Measurements from ENCODE around the gene SNX10. TPM values are rescaled to one million over a fixed set of nuclear protein-coding genes. Genes with fewer than 3 reads are reported as not detected.

The SNX10 gene
- total RNA-seq, 1 donor from 2014 or later, result 73.8 TPM

DNA sequence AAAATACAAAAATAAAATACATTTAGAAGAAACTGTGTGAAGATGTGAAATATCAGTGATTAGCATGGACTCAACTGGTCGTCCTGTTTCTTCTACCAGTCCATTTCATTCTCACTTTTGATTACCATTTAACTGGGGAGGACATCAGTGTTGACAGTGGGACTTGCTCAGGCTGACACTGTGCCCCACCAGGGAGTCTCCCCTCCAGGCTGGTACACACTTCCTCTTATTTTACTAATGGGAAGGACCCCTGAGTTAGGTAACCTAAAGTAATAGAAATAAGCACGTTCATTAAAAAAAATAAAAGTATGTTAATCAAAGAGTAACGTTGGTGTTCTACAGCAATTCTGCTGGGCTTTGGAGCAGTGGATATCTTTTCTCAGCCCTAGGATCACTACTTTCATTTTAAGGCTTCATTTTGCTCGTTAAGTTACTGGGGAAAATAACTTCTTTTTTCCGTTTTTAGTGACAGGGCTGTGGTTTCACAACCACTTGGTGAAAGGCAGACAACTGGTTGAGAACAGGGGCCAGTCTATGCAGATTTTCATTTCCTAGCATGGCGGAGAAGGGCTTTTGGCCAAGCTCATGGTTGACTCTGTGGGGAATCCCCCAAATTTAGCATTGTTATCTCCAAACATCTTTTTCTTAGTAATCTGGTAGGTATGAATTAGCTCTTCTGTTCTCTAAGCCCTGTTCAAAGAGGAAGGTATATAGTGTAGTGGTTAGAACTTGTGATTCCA is 2.1 kb downstream of the SNX10 start:
- ATAC-seq (peak; percentile 52), DNase-seq (no peak)
- peak overlapping the region; percentile 55 for H3K27ac ChIP-seq
- H3K4me3 ChIP-seq, result peak overlapping the region; percentile 68
- H3K27me3 ChIP-seq, result no peaks in the 10 kb centered on the region
- no peaks in the 10 kb centered on the region for H3K9me3 ChIP-seq
- H3K36me3 ChIP-seq, result no peaks in the 10 kb centered on the region
- intact Hi-C loops (cut with DNase I), result no loop called here
- TF ChIP-seq, protein P1, sequence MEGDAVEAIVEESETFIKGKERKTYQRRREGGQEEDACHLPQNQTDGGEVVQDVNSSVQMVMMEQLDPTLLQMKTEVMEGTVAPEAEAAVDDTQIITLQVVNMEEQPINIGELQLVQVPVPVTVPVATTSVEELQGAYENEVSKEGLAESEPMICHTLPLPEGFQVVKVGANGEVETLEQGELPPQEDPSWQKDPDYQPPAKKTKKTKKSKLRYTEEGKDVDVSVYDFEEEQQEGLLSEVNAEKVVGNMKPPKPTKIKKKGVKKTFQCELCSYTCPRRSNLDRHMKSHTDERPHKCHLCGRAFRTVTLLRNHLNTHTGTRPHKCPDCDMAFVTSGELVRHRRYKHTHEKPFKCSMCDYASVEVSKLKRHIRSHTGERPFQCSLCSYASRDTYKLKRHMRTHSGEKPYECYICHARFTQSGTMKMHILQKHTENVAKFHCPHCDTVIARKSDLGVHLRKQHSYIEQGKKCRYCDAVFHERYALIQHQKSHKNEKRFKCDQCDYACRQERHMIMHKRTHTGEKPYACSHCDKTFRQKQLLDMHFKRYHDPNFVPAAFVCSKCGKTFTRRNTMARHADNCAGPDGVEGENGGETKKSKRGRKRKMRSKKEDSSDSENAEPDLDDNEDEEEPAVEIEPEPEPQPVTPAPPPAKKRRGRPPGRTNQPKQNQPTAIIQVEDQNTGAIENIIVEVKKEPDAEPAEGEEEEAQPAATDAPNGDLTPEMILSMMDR (IDR thresholded peaks at IDR 0.05), result no peak
- H3K4me1 ChIP-seq, result peaks cover 11% of the 10 kb centered on the region

DNA sequence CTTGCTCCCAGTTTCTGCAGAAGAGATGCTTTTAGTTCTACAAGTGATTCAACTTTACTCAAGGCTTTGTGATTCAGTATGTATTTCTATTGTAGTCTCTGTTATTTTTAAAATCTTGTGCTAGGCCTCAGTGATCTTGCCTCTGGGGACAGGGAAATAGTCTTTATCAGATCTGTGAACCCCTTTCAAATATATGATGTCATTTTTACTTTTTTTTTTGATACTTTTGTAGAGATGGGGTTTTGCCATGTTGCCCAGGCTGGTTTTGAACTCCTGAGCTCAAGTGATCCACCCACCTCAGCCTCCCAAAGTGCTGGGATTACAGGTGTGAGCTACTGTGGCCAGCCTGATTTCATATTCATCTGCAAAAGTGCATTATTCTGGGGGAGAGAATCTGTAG is 3.4 kb downstream of the SNX10 start:
- intact Hi-C loops (cut with DNase I), result no loop called here
- ATAC-seq (no peak), DNase-seq (no peak)
- no peaks in the 10 kb centered on the region for H3K36me3 ChIP-seq
- H3K27ac ChIP-seq, result no peak overlapping the region
- no peaks in the 10 kb centered on the region for H3K27me3 ChIP-seq
- H3K4me1 ChIP-seq, result peaks cover 11% of the 10 kb centered on the region
- TF ChIP-seq, protein P1 (IDR thresholded peaks at IDR 0.05), result no peak
- H3K4me3 ChIP-seq, result no peak overlapping the region
- H3K9me3 ChIP-seq, result no peaks in the 10 kb centered on the region

DNA sequence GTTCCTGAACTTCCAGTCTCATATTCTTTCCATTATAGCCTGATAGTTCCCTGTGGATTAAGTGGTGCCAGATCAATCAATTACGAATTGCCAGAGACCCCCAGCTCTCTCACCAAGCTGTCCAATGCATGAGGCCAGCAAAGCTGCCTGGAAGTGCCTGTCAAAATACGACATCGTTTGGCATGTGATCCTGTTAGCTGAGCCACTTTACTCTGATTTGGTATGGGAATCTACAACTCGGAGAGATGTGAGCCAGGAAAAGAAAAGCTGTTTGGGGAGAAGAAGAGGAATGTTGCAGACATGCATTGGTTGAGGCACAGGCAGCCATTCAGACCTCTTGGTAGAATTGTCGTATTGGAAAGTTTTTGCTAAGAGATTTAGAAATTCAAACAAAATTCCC is 3.9 kb downstream of the SNX10 start:
- DNase-seq (no peak), ATAC-seq (no peak)
- Histone ChIP-seq H3K4me1 (peaks cover 11% of the 10 kb centered on the region), H3K9me3 (no peaks in the 10 kb centered on the region), H3K4me3 (no peak overlapping the region), H3K36me3 (no peaks in the 10 kb centered on the region), H3K27ac (no peak overlapping the region), H3K27me3 (no peaks in the 10 kb centered on the region)
- TF ChIP-seq, protein P1 (IDR thresholded peaks at IDR 0.05), result no peak
- intact Hi-C loops (cut with DNase I), result no loop called here

DNA sequence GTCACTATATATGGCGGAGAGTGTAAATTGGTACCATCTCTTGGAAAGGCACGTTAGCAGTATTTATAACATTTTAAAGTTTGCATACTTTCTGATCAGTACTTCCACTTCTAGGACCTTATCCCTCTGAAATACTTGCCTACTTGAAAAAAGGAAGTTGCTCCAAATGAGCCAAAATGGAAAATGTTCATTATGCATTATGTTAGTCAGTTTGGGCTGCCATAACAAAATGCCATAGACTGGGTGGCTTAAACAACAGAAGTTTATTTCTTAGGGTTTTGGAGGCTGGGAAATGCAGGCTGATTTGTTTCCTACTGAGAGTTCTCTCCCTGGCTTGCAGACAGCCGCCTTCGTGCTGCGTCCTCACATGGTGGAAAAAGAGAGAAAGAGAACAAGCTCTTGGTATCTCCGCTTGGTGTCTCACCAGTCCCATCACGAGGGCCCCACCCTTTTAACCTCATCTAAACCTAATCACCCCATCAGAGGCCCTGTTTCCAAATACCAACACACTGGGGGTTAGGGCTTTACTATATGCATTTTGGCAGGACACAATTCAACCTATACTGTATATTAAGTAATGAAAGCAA is 6.9 kb downstream of the SNX10 start:
- intact Hi-C loops (cut with DNase I), result no loop called here
- H3K4me1 ChIP-seq, result peaks cover 4% of the 10 kb centered on the region
- no peaks in the 10 kb centered on the region for H3K9me3 ChIP-seq
- no peaks in the 10 kb centered on the region for H3K27me3 ChIP-seq
- peak; percentile 58 for ATAC-seq
- DNase-seq, result no peak
- no peaks in the 10 kb centered on the region for H3K36me3 ChIP-seq
- H3K27ac ChIP-seq, result no peak overlapping the region
- H3K4me3 ChIP-seq, result no peak overlapping the region
- TF ChIP-seq, protein P1 (IDR thresholded peaks at IDR 0.05), result no peak

DNA sequence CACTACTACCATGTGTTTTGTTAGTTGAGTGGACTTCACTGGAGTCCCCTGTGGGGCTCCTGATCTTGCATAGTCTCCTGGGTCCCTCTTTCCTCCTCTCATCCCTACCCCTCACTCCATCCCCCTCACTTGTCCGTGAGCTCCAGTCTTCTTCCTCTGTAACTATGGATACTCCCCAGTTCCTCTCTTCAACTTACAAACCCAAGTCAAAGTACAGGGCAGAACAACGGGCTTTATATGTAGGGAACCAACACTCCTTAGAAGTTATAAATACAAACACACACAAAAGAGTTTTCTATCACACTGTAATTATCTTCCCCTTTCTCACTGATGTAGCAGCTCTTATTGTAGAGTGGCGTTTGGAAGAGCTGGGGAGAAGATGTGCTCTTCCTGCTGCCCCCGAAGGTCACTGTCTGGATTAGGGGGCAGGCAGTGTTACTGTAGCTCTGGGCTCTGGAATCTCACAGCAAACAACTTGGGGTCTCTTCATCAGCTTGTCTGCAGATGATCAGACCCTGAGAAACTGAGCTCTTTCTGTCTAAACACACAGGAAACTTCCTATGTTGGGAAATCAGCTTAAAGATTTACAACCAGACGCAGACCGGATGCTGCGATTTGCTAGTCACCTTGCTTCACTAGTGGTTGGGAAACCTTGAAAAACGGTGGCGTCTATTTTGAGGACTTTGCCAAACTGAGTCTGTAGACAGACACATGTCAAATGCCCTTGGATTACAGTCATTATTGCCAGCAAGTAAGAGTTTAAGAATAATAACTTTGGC is 13.6 kb downstream of the SNX10 start:
- no peaks in the 10 kb centered on the region for H3K9me3 ChIP-seq
- H3K27ac ChIP-seq, result peak overlapping the region; percentile 68
- DNase-seq (no peak), ATAC-seq (peak; percentile 53)
- intact Hi-C loops (cut with DNase I), result no loop called here
- TF ChIP-seq, protein P1 (IDR thresholded peaks at IDR 0.05), result no peak
- H3K27me3 ChIP-seq, result no peaks in the 10 kb centered on the region
- no peaks in the 10 kb centered on the region for H3K36me3 ChIP-seq
- no peak overlapping the region for H3K4me3 ChIP-seq
- peaks cover 12% of the 10 kb centered on the region for H3K4me1 ChIP-seq
